Endothelial cell (in vitro differentiated cells): ENCODE data around the gene PTPRQ. TPM values are rescaled to one million over a fixed set of nuclear protein-coding genes. Genes with fewer than 3 reads are reported as not detected.

ENCODE experiments used
- DNase-seq: peaks from one replicate; pipeline ENCODE4 v3.0.0; 2021; ENCODE audit warnings: low spot score
- H3K27ac Mint-ChIP-seq: one replicate; pipeline ENCODE4 v1.8.0; 2021; ENCODE audit warnings: mixed read lengths, inconsistent platforms; ENCODE audit not compliant: unreplicated experiment
- H3K27me3 Mint-ChIP-seq: one replicate; pipeline ENCODE4 v1.8.0; 2021; ENCODE audit warnings: mild to moderate bottlenecking, moderate library complexity, mixed read lengths, inconsistent platforms; ENCODE audit not compliant: unreplicated experiment
- H3K36me3 Mint-ChIP-seq: one replicate; pipeline ENCODE4 v1.8.0; 2021; ENCODE audit warnings: mild to moderate bottlenecking, low read depth, mixed read lengths, inconsistent platforms; ENCODE audit not compliant: unreplicated experiment
- H3K4me1 Mint-ChIP-seq: one replicate; pipeline ENCODE4 v1.8.0; 2021; ENCODE audit warnings: mild to moderate bottlenecking, mixed read lengths, inconsistent platforms; ENCODE audit not compliant: unreplicated experiment
- H3K4me3 Mint-ChIP-seq: one replicate; pipeline ENCODE4 v1.8.0; 2021; ENCODE audit warnings: mild to moderate bottlenecking, mixed read lengths, inconsistent platforms; ENCODE audit not compliant: unreplicated experiment
- H3K9me3 Mint-ChIP-seq: one replicate; pipeline ENCODE4 v1.8.0; 2021; ENCODE audit warnings: mixed read lengths, inconsistent platforms; ENCODE audit not compliant: unreplicated experiment
- CTCF ChIP-seq: fragments of 200-600 bp; sonication (generic); IDR thresholded peaks from one replicate; pipeline ENCODE4 v1.5.0; 2021; ENCODE audit warnings: antibody characterized with exemption; ENCODE audit not compliant: unreplicated experiment
- long read RNA-seq: library from polyadenylated mRNA; unstranded; transcript quantifications from one replicate; pipeline ENCODE4 v2.0.0, GENCODE V29; 2020; ENCODE audit not compliant: unreplicated experiment
- total RNA-seq: library from RNA; stranded (reverse); fragmentation: NEBNext Ultra II Directional; extraction: Animal tissue kit (Norgen Biotek cat#: 25700); gene quantifications from one replicate; pipeline ENCODE4 v1.2.1, GENCODE V29; 2021; ENCODE audit not compliant: unreplicated experiment

The PTPRQ gene
- not detected for total RNA-seq
- long read RNA-seq: 0 reads

GRCh38 chr12:80443974-80444666 is at the start of gene PTPRQ:
Gene PTPRQ, plus strand, starts transcription at chr12:80444235. Its CDS starts 111 bp downstream, at chr12:80444346.
- H3K27ac Mint-ChIP-seq: no peak within 1 kb of the TSS
- H3K27me3 Mint-ChIP-seq: no peaks in the 10 kb centered on the region
- H3K36me3 Mint-ChIP-seq: no peaks in the 10 kb centered on the region
- no peak within 1 kb of the TSS for H3K4me3 Mint-ChIP-seq
- no peaks in the 10 kb centered on the region for H3K9me3 Mint-ChIP-seq
- no peak for DNase-seq
- no peak for TF ChIP-seq CTCF
- peaks cover 3% of the 10 kb centered on the region for H3K4me1 Mint-ChIP-seq

GRCh38 chr12:80400571-80400991 is 43.5 kb upstream of the PTPRQ start:
- H3K27me3 Mint-ChIP-seq: no peaks in the 10 kb centered on the region
- no peak overlapping the region for H3K4me3 Mint-ChIP-seq
- no peaks in the 10 kb centered on the region for H3K9me3 Mint-ChIP-seq
- no peak overlapping the region for H3K27ac Mint-ChIP-seq
- H3K4me1 Mint-ChIP-seq: no peaks in the 10 kb centered on the region
- no peak for TF ChIP-seq CTCF
- H3K36me3 Mint-ChIP-seq: no peaks in the 10 kb centered on the region
- DNase-seq: no peak

- no peak for DNase-seq
- Mint-ChIP-seq H3K9me3 (no peaks in the 10 kb centered on the region), H3K27ac (no peak overlapping the region), H3K36me3 (no peaks in the 10 kb centered on the region), H3K4me3 (no peak overlapping the region), H3K4me1 (no peaks in the 10 kb centered on the region), H3K27me3 (no peaks in the 10 kb centered on the region)
- no peak for TF ChIP-seq CTCF
Measured at GRCh38 chr12:80401191-80401590, 42.8 kb upstream of the PTPRQ start.

GRCh38 chr12:80404629-80405028 is 39.4 kb upstream of the PTPRQ start:
- H3K4me1 Mint-ChIP-seq: no peaks in the 10 kb centered on the region
- no peaks in the 10 kb centered on the region for H3K27me3 Mint-ChIP-seq
- no peak overlapping the region for H3K27ac Mint-ChIP-seq
- no peaks in the 10 kb centered on the region for H3K36me3 Mint-ChIP-seq
- no peak overlapping the region for H3K4me3 Mint-ChIP-seq
- TF ChIP-seq CTCF: no peak
- no peaks in the 10 kb centered on the region for H3K9me3 Mint-ChIP-seq
- no peak for DNase-seq

- Mint-ChIP-seq H3K9me3 (no peaks in the 10 kb centered on the region), H3K27ac (no peak overlapping the region), H3K27me3 (no peaks in the 10 kb centered on the region), H3K4me3 (no peak overlapping the region), H3K36me3 (no peaks in the 10 kb centered on the region), H3K4me1 (no peaks in the 10 kb centered on the region)
- no peak for TF ChIP-seq CTCF
- DNase-seq: no peak
Measured at GRCh38 chr12:80406253-80406652, 37.8 kb upstream of the PTPRQ start.
